OCI-LY1 (cell line): Measurements from ENCODE around the gene GSX2.

ENCODE experiments used
- H2AFZ ChIP-seq: fragments of 200-600 bp; sonication (generic), shearing (Covaris generic); 2 replicates; pipeline ENCODE4 v1.6.0; 2014; ENCODE audit warnings: antibody characterized with exemption, mild to moderate bottlenecking, low read length
- H3F3A ChIP-seq: fragments of 200-600 bp; sonication (generic), shearing (Covaris generic); 2 replicates; pipeline ENCODE4 v1.6.0; 2014; ENCODE audit warnings: mild to moderate bottlenecking, antibody characterized with exemption, low read length, moderate library complexity; ENCODE audit not compliant: insufficient read depth
- H3K27ac ChIP-seq: fragments of 200-600 bp; sonication (generic); 2 replicates; pipeline ENCODE4 v1.5.1; 2014; ENCODE audit warnings: low read length, mixed run types, mild to moderate bottlenecking, low read depth; ENCODE audit not compliant: poor library complexity, severe bottlenecking
- H3K27me3 ChIP-seq: fragments of 200-600 bp; sonication (generic); 2 replicates; pipeline ENCODE4 v1.6.0; 2014; ENCODE audit warnings: antibody characterized with exemption, mild to moderate bottlenecking, low read length, moderate library complexity; ENCODE audit not compliant: insufficient read depth
- H3K36me3 ChIP-seq: fragments of 200-600 bp; sonication (generic); 2 replicates; pipeline ENCODE4 v1.6.1; 2014; ENCODE audit warnings: mild to moderate bottlenecking, antibody characterized with exemption, low read length, moderate library complexity, mixed read lengths; ENCODE audit not compliant: insufficient read depth
- H3K4me1 ChIP-seq: fragments of 200-600 bp; sonication (generic); 2 replicates; pipeline ENCODE4 v1.5.1; 2014; ENCODE audit warnings: mild to moderate bottlenecking, low read length, moderate library complexity; ENCODE audit not compliant: insufficient read depth, severe bottlenecking
- H3K4me2 ChIP-seq: fragments of 200-600 bp; sonication (generic), shearing (Covaris generic); 2 replicates; pipeline ENCODE4 v1.6.1; 2014; ENCODE audit warnings: low read length
- H3K4me3 ChIP-seq: fragments of 200-600 bp; sonication (generic); 2 replicates; pipeline ENCODE4 v1.5.1; 2014; ENCODE audit warnings: low read length, low read depth, mild to moderate bottlenecking, mixed read lengths; ENCODE audit not compliant: poor library complexity, severe bottlenecking
- H3K79me2 ChIP-seq: fragments of 200-600 bp; shearing (Covaris generic); 2 replicates; pipeline ENCODE4 v1.6.1; 2016; ENCODE audit warnings: mixed run types, low read length, mixed read lengths; ENCODE audit not compliant: insufficient read depth
- H3K9ac ChIP-seq: fragments of 200-600 bp; sonication (generic), shearing (Covaris generic); 2 replicates; pipeline ENCODE4 v1.6.1; 2014; ENCODE audit warnings: mild to moderate bottlenecking, low read length, mixed read lengths
- H3K9me2 ChIP-seq: fragments of 200-600 bp; sonication (generic), shearing (Covaris generic); 2 replicates; pipeline ENCODE4 v1.6.1; 2014; ENCODE audit warnings: low read depth, mild to moderate bottlenecking, low read length, mixed read lengths
- H3K9me3 ChIP-seq: fragments of 200-600 bp; shearing (Covaris generic); 2 replicates; pipeline ENCODE4 v1.6.1; 2014; ENCODE audit warnings: low read length, mixed read lengths
- H4K20me1 ChIP-seq: fragments of 200-600 bp; sonication (generic), shearing (Covaris generic); 2 replicates; pipeline ENCODE4 v1.6.0; 2016; ENCODE audit warnings: mild to moderate bottlenecking, low read length; ENCODE audit not compliant: insufficient read depth
- EZH2 ChIP-seq: fragments of 200-600 bp; sonication (generic), shearing (Covaris generic); IDR thresholded peaks from 2 replicates; pipeline ENCODE4 v1.8.0; 2017; ENCODE audit warnings: borderline replicate concordance, mixed run types, mild to moderate bottlenecking, antibody characterized with exemption, low read length, moderate library complexity, mixed read lengths
- TF ChIP-seq, protein P1 (sequence below): fragments of 200-600 bp; sonication (generic), shearing (Covaris generic); IDR thresholded peaks from 2 replicates; pipeline ENCODE4 v1.5.1; 2017; ENCODE audit warnings: mild to moderate bottlenecking, antibody characterized with exemption, low read length, moderate library complexity, mixed read lengths

Gene GSX2

DNA sequence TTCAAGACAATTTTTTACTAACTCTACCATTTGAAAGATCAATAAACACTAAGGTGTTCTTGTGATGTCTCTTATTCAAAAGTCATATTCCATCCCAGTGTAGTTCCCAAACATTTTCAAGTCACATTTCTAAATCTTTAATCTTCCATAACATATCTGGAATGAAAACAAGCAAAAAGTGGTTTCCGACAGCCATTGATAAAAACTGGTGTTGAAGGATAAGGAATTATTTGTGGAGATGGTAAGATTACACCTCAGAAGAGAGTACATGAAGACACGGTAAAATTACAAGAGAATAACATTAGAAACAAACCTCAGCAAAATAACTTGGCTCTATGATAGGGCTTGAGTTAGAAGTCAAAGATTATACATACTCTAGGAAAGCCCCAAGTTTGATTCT is 39.8 kb upstream of the GSX2 start:
- H2AFZ ChIP-seq: no peak overlapping the region
- peaks cover 74% of the 10 kb centered on the region for H3K4me1 ChIP-seq
- no peaks in the 10 kb centered on the region for H3K9me2 ChIP-seq
- H3K9me3 ChIP-seq: no peaks in the 10 kb centered on the region
- no peaks in the 10 kb centered on the region for H3F3A ChIP-seq
- no peak overlapping the region for H3K9ac ChIP-seq
- H3K79me2 ChIP-seq: peaks cover 90% of the 10 kb centered on the region
- H3K27me3 ChIP-seq: no peaks in the 10 kb centered on the region
- H3K4me2 ChIP-seq: peak overlapping the region; percentile 69; the same call in 1 of the 2 replicates
- H3K36me3 ChIP-seq: peaks cover 4% of the 10 kb centered on the region; the same call in 1 of the 2 replicates
- H3K4me3 ChIP-seq: no peak overlapping the region
- TF ChIP-seq EZH2: no peak
- TF ChIP-seq, protein P1, sequence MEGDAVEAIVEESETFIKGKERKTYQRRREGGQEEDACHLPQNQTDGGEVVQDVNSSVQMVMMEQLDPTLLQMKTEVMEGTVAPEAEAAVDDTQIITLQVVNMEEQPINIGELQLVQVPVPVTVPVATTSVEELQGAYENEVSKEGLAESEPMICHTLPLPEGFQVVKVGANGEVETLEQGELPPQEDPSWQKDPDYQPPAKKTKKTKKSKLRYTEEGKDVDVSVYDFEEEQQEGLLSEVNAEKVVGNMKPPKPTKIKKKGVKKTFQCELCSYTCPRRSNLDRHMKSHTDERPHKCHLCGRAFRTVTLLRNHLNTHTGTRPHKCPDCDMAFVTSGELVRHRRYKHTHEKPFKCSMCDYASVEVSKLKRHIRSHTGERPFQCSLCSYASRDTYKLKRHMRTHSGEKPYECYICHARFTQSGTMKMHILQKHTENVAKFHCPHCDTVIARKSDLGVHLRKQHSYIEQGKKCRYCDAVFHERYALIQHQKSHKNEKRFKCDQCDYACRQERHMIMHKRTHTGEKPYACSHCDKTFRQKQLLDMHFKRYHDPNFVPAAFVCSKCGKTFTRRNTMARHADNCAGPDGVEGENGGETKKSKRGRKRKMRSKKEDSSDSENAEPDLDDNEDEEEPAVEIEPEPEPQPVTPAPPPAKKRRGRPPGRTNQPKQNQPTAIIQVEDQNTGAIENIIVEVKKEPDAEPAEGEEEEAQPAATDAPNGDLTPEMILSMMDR: no peak
- H3K27ac ChIP-seq: no peak overlapping the region
- H4K20me1 ChIP-seq: no peaks in the 10 kb centered on the region

DNA sequence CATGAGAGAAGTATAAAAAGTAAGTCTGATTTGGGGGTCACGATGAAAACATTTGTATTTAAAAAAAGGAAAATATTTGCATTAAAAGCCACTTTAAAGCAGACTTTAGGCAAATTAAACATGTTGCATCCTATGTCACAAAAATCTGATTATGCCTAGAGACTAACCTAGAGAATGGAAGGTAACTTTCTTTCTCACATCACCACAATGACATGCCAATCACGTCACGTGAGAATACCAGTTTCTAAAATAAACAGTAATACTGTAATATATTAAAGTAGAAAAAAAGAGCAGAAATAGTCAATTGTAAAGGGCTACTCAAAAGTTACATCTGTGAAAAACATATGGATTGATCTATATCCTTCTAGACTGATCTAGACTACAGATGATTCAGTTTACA is 38.9 kb upstream of the GSX2 start:
- Histone ChIP-seq H3K27me3 (no peaks in the 10 kb centered on the region), H3K9me3 (no peaks in the 10 kb centered on the region), H3K9me2 (no peaks in the 10 kb centered on the region), H3K9ac (no peak overlapping the region), H3K4me2 (peak overlapping the region; percentile 69), H2AFZ (no peak overlapping the region), H3K36me3 (no peaks in the 10 kb centered on the region), H3K4me1 (peaks cover 76% of the 10 kb centered on the region), H4K20me1 (no peaks in the 10 kb centered on the region), H3K4me3 (peak overlapping the region; percentile 83), H3K79me2 (peaks cover 80% of the 10 kb centered on the region), H3F3A (no peaks in the 10 kb centered on the region), H3K27ac (no peak overlapping the region)
- TF ChIP-seq EZH2: no peak
- TF ChIP-seq, protein P1: no peak

DNA sequence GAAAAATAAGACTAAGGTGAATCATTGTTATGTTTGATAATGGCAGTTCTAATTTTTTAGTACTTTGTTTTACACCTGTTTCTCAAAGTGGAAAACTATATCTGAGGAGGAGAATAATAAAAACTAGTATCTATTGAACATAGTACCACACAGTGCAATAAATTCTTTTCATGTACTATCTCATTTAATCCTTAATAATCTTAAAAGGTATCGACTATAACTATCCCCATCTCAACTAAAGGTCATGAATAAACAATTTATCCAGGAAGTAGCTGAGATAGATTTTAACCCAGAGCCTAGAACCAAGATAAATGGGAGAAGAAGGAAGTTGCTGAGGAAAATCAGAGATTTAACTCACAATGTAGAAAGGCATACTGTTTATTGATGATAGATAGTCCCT is 38.1 kb upstream of the GSX2 start:
- Histone ChIP-seq H3F3A (no peaks in the 10 kb centered on the region), H3K9ac (no peak overlapping the region), H3K4me1 (peaks cover 68% of the 10 kb centered on the region), H3K27ac (no peak overlapping the region), H3K79me2 (peaks cover 72% of the 10 kb centered on the region), H3K4me2 (peak overlapping the region; percentile 69), H4K20me1 (no peaks in the 10 kb centered on the region), H2AFZ (no peak overlapping the region), H3K4me3 (peak overlapping the region; percentile 83), H3K9me3 (no peaks in the 10 kb centered on the region), H3K9me2 (no peaks in the 10 kb centered on the region), H3K36me3 (no peaks in the 10 kb centered on the region), H3K27me3 (no peaks in the 10 kb centered on the region)
- TF ChIP-seq, protein P1: no peak
- no peak for TF ChIP-seq EZH2
